HK-2 (cell line): Measurements from ENCODE around the gene SULT2B1.
A peak's percentile ranks its signal among the peaks of the same experiment; 100 is the strongest.
"Not testable (repeated sequence)": the region's sequence is repeated elsewhere in the genome, so short reads cannot be mapped to it uniquely, and the experiment has no call there.

Source experiments
- DNase-seq: peaks from one replicate; pipeline ENCODE4 v3.0.0-alpha.2; 2018; ENCODE audit not compliant: unreplicated experiment

SULT2B1 gene

GRCh38 chr19:48551437-48552302, at the start of gene SULT2B1:
TSS of gene SULT2B1 (plus strand) at chr19:48552172. CDS start at chr19:48552253, 81 bp downstream.
- DNase-seq: no peak

DNA sequence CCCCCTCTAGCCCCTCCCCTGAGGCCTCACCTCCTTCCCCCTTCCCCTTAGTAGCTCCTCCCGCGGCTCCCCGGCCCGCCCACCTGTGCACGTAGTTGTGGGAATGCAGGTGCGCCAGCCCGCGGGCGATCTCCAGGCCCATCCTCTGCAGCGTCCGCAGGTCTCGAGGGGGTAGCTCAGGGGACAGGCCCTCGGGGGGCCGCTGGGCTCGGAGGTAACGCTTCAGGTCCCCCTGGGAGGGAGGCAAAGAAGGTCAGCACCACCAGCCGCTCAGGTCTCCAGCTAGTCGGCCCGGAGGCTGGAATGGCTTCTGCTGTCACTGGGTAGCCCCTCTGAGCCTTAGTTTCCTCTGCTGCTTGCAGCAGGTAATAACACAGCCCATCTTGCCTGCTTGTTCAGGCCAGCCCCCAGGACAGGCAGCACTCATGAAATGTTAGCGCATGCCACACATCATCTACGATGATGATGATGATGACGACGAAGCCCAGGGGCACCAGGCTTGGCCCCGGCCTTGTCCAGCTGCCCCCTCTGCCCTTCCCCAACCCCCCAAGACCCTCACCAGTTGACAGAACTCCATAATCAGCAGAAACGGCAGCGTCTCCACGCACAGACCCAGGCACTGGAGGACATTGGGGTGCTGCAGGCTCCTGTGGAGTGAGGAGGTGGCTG, 49.5 kb upstream of the SULT2B1 start:
- DNase-seq: no peak

- no peak for DNase-seq
These were observed 45.7 kb upstream of the SULT2B1 start for GRCh38 chr19:48506138-48506733.

GRCh38 chr19:48507911-48508439, 44.0 kb upstream of the SULT2B1 start:
- DNase-seq: no peak

DNA sequence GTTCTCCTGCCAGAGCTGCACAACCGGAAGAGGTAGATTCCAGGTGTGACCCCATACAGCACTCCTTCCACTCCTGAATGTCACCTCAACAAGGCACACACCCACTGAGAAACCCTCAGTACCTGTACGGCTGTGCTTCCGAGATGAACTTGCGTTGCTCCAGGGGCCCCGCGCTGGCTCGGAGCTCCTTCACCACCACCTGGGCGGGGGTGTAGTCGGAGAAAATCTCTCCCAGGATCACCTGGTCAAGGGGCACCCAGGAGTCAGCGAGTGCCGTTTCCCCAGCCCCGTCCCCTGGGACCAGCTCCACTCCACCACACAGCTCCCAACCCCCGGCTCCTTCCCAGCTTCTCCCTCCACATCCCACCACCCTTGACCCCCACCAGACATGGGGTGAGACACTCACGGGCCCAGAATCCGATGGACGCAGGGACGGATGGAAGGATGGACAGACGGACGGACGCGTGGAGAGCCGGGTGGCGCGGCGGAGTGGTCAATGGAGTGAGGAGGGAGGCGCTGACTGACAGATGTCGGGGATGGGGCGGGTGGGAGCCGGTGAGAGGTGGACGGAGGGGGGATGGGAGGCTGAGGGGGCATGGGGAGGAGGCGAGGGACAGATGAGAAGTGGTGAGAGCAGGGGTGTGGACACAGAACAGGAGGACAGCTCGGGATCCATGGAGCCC, 43.1 kb upstream of the SULT2B1 start:
- no peak for DNase-seq

GRCh38 chr19:48509467-48510194, 42.3 kb upstream of the SULT2B1 start:
- no peak for DNase-seq

GRCh38 chr19:48510421-48511268, 41.3 kb upstream of the SULT2B1 start:
- DNase-seq: peak; percentile 39

- no peak for DNase-seq
These were observed 40.6 kb upstream of the SULT2B1 start for GRCh38 chr19:48511321-48511731.

DNA sequence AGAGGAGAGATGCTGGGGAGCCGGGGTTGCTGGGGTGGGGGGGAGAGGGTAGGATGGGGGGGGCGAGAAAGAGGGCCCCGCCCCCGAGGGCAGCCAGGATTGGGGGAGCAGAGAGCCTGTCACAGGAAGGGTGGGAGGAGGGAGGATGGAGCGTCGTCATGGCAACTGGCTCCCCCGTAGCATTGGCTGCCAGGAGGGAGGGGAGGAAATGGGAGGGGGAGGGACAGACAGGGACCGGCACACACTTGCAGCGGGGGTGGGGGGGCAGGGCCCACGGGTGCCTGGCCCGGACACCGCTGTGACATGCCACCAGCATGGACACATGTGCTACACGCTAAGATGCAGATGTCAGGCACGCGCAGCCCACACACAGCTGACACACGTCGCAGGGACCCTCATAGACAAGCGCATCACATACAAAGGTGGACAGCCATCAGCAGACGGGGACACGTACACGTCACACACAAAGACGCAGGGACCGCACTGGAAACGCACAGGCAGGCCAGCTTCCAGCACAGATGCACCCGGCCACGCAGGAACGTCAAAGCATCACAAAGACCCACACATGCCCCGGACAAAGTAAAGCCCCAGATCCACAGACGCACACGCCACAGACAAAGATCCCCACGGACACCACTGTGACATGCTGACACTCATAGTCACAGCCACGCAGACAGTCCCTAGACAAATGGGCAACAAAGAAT, 40.0 kb upstream of the SULT2B1 start, which contains the start of gene LMTK3:
Gene LMTK3 (minus strand): TSS at position 36 of the 704 bp plus-strand sequence. CDS start 259 bp downstream, outside the sequence.
- no peak for DNase-seq

DNA sequence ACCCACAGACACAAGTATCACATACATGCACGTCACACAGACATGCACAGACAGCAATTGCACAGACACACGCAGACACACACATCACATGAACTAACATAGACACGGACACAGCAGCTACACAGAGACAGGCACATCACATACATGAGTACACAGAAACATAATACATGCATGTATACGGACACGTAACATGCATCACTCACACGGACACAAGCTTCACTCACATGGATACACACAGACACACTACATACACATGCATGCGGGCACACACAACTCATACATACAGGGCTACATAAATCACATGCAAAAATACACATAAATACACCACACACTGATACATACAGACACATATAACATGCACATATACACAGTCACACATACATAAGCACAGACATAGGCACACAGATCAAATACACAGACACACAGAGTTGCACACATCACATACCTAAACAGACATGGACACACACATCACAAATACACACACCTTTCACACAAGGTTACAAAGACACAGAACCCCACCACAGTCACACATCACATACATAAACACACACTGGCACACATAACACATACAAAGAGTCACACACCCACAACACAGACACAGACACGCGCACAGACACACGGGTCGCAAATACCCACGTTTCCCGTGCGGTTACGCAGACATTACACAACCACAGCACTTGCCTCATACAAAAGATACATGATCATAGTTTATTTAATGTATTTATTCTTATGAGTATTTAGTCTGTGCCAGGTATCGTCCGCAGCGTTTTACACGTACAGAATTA, 39.3 kb upstream of the SULT2B1 start:
- DNase-seq: no peak

DNA sequence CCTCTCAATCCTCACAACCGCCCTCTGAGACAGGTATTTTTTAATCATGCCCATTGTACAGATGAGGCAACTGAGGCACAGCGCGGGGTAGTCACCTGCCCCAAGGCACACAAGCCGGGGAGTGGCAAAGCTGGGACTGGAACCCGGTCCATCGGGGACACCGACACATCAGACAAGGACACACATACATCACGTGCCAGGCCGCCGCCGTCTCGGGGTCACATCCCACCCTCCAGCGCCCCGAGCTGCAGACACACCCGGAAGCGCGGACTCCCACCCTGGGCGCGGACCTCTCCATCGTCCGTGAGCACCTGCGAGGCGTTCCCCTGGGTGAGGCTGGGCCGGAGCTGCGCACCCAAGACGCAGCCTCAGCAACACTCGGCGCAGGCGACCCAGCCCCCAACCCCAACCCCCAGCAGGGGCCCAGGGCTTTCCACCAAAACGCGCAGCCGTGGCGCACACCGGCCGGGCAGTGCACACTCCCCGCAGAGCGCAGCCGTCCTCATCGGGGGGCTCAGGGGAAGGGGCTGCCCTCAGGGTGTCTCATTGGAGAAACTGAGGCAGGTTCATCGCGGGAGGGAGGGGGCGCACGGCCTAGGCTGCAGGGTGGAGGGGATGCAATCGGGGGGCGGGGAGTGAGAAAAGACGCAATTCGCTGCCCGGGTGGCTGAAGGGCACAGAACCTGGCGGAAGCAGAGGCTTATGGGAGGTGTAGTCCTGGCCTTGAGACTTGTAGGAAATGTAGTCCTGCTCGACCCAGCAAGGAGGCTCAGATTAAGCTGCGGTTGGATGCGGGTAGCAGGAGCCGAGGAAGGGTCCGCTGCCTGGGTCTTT, 38.5 kb upstream of the SULT2B1 start:
- peak; percentile 56 for DNase-seq

DNA sequence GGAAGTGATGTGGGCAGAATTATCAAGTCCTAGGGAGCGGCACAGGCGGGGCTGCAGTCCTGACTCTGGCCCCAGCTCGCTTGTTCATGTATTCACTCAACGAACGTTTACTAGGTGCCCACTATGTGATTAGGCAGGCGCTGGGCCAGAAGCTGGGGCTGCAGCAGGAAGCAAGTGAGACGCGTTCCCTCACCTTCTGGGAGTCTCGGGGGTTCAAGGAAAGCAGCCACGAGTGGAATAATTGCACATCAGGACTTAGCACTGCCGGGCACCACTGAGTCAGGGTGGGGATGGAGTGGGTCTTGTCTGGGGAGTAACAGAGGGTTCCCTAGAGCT, 37.9 kb upstream of the SULT2B1 start:
- no peak for DNase-seq

DNA sequence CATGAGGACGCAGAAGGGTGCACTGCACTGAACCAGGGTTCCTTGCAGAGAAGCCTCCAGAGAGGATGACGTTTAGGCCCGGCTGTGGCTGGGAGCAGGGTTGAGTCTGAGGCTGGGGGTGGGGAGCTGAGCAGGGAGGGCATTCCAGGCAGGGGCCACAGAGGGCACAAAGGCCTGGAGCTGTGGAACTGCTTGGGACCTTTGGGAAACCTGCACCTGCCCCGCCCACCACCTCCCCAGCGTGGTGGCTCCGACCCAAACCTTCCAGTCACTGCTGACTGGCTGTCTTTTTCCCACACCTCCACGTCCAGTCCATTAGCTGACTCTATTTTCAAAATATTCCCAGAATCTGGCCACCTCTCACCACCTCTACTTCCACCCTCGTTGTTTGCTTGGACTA, 35.4 kb upstream of the SULT2B1 start:
- no peak for DNase-seq

GRCh38 chr19:48518207-48518606, 33.8 kb upstream of the SULT2B1 start:
- no peak for DNase-seq

- not testable (repeated sequence) for DNase-seq
These were observed 32.5 kb upstream of the SULT2B1 start for GRCh38 chr19:48519426-48519825.

DNA sequence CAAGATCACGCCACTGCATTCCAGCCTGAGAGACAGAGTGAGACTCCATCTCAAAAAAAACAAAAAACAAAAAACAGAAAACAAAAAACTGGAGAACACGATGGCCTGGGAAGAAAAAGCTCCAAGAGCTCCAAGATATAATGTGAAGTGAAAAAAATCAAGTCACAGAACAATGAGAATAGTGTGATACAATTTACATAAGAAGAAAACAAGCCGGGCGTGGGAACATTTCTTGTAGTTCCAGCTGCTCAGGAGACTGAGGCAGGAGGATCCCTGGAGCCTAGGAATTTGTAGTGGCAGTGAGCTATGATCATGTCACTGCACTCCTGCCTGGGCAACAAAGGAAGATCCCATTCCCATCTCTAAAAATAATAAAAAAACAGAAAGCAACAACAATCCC, 31.8 kb upstream of the SULT2B1 start:
- no peak for DNase-seq

GRCh38 chr19:48524221-48524620, 27.8 kb upstream of the SULT2B1 start:
- DNase-seq: no peak

DNA sequence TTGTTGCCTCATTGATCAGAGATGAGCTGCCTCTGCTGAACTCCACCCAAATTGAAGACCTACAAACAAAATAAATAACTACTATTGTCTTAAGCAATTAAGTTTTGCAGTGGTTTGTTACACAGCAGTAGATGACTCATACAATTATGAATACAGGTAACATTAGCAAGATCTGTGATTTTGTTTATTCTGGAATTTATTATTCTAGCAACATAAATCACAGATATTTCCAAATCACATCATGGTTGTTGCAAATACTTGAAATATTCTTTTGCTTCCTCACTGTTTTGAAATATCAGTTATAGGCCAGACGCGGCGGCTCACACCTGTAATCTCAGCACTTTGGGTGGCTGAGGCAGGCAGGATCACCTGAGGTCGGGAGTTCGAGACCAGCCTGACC, 27.2 kb upstream of the SULT2B1 start:
- DNase-seq: no peak
